Muscle of leg (tissue), 11 donors: Measurements from ENCODE around the gene SEMA3B. TPM values are rescaled to one million over a fixed set of nuclear protein-coding genes. Genes with fewer than 3 reads are reported as not detected.
A peak's percentile ranks its signal among the peaks of the same experiment; 100 is the strongest.
"Not testable (repeated sequence)": the region's sequence is repeated elsewhere in the genome, so short reads cannot be mapped to it uniquely, and the experiment has no call there.

ENCODE experiments used
- DNase-seq: peaks from one replicate; pipeline ENCODE4 v3.0.0; 2013
- H3K27ac ChIP-seq: one replicate; pipeline ENCODE4 v1.5.1; 2013; ENCODE audit warnings: mild to moderate bottlenecking, low read length, control low read depth
- H3K27me3 ChIP-seq: one replicate; pipeline ENCODE4 v1.6.1; 2013; ENCODE audit warnings: low read length; ENCODE audit not compliant: control insufficient read depth, insufficient read depth
- H3K36me3 ChIP-seq: one replicate; pipeline ENCODE4 v1.6.1; 2013; ENCODE audit warnings: low read length; ENCODE audit not compliant: control insufficient read depth, insufficient read depth
- H3K4me1 ChIP-seq: one replicate; pipeline ENCODE4 v1.6.1; 2013; ENCODE audit warnings: low read length; ENCODE audit not compliant: control insufficient read depth, insufficient read depth
- H3K4me3 ChIP-seq: one replicate; pipeline ENCODE4 v1.5.1; 2013; ENCODE audit warnings: low read length, control low read depth
- H3K9me3 ChIP-seq: replicated peaks from 2 replicates; pipeline ENCODE4 v1.6.1; 2013; ENCODE audit warnings: low read depth, low read length; ENCODE audit not compliant: control insufficient read depth
- WGBS: methylation state at CpG from one replicate; pipeline ENCODE4 v1.1.5; 2013; ENCODE audit warnings: missing lambda C conversion rate; ENCODE audit not compliant: insufficient coverage; 5-methylcytosine and 5-hydroxymethylcytosine counted together
- polyA plus RNA-seq, 8 donors: library from polyadenylated mRNA; unstranded; fragments of 120-200 nt; gene quantifications; one replicate each; pipeline versions ENCODE4 v1.2.1 to v1.2.3, GENCODE V29; 2013; ENCODE audit warnings: inconsistent platforms in 1 of 8, low replicate concordance in 1 of 8; ENCODE audit not compliant: insufficient read length in 8 of 8, insufficient read depth in 1 of 8
- total RNA-seq: library from RNA; stranded (reverse); fragments of 120-200 nt; gene quantifications from one replicate; pipeline ENCODE4 v1.2.4, GENCODE V29; 2013

SEMA3B gene
- total and polyA plus RNA-seq, 9 donors = 31.8 to 53.7 (median 40.5) TPM

DNA sequence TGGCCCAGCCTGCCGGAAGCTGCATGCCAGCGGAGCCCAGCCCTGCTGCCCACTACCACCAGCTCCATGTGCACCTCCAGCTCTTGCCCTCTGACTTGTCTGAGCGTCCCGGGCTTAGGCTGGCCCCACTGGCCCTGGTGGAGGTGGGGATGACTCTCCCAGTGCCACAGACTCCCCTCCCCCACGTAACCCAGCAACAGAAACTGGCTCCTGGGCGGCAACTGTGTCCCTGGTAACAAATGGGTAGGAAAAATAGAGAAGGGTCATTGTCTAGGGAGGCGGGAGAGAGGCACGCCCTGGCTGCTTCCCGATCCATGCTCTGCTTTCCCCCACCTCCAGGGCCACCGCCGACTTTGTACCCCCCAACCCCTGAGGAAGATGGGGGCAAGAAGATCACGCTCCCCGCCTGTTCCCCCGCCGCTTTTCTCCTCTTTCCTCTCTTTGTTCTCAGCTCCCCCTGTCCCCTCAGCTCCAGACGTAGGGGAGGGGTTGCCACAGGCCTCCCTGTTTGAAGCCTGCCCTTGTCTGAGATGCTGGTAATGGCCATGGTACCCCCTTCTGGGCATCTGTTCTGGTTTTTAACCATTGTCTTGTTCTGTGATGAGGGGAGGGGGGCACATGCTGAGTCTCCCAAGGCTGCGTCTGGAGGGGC is 10.8 kb upstream of the SEMA3B start:
- WGBS = no CpG with 5 or more reads among the region's 17 CpGs

DNA sequence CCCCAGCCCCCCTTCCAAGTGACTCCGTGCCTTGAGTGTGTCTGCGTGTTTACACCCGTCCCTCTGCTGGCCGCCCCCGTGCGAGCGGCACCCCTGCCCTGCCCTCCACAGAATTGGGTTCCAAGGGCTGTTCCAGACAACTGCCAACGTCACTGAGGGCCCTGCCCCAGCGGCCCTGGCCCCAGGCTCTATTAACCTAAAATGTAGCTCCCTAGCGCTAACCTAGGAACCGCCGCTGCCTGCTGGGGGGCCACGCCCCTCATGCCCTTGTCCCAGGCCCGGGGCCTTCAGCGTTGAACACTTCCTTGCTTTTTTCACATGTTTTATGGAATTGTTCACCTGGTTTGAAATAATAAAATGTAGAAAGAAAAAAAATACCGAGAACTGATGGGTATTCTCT is 10.0 kb upstream of the SEMA3B start:
- H3K4me1 ChIP-seq = peaks cover 76% of the 10 kb centered on the region
- H3K36me3 ChIP-seq = peaks cover 58% of the 10 kb centered on the region
- peak overlapping the region; percentile 99 for H3K27ac ChIP-seq
- no peak for DNase-seq
- H3K4me3 ChIP-seq = no peak overlapping the region
- WGBS = 75% methylated on average over 9 of the region's 16 CpGs
- H3K27me3 ChIP-seq = no peaks in the 10 kb centered on the region
- H3K9me3 ChIP-seq = no peaks in the 10 kb centered on the region

More for the DNA sequence above, 10.8 kb upstream of the SEMA3B start:
- H3K4me1 ChIP-seq = peaks cover 73% of the 10 kb centered on the region
- H3K4me3 ChIP-seq = no peak overlapping the region
- no peaks in the 10 kb centered on the region for H3K27me3 ChIP-seq
- H3K36me3 ChIP-seq = peaks cover 65% of the 10 kb centered on the region
- H3K9me3 ChIP-seq = no peaks in the 10 kb centered on the region
- DNase-seq = no peak
- peak overlapping the region; percentile 99 for H3K27ac ChIP-seq

DNA sequence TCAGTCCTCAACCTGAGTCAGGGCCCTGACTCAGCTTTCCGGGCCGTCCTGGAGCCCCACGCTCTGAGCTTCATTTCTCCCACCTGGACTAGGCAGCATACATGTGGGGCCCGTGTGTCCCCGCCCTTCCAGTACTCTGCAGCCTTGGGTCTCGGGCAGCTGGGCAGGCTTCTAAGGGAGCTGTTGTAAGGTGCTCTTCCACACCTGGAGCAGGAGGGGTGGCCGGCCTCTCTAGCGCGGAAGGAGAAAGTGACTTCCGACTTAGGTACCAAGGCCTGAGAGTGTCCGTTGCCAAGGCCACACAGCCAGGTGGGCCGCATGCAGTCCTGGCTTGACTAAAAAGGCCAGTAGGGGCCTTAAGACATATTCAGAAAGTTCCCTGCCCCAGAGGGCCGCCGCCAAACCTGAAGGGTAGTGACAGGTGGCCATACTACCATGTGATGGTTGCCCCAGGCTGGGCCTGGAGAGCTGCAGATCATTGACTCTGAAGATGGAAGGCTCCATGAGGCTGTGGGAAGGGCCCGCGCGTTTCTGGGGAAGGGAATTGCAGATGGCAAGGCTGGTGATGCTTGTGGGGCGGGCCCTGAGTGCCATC is 9.4 kb upstream of the SEMA3B start:
- peak; percentile 70 for DNase-seq
- Histone ChIP-seq H3K9me3 (no peaks in the 10 kb centered on the region), H3K27ac (peak overlapping the region; percentile 99), H3K36me3 (peaks cover 53% of the 10 kb centered on the region), H3K4me3 (peak overlapping the region; percentile 10), H3K4me1 (peaks cover 77% of the 10 kb centered on the region), H3K27me3 (no peaks in the 10 kb centered on the region)
- 58% methylated on average over 18 of the region's 18 CpGs for WGBS

DNA sequence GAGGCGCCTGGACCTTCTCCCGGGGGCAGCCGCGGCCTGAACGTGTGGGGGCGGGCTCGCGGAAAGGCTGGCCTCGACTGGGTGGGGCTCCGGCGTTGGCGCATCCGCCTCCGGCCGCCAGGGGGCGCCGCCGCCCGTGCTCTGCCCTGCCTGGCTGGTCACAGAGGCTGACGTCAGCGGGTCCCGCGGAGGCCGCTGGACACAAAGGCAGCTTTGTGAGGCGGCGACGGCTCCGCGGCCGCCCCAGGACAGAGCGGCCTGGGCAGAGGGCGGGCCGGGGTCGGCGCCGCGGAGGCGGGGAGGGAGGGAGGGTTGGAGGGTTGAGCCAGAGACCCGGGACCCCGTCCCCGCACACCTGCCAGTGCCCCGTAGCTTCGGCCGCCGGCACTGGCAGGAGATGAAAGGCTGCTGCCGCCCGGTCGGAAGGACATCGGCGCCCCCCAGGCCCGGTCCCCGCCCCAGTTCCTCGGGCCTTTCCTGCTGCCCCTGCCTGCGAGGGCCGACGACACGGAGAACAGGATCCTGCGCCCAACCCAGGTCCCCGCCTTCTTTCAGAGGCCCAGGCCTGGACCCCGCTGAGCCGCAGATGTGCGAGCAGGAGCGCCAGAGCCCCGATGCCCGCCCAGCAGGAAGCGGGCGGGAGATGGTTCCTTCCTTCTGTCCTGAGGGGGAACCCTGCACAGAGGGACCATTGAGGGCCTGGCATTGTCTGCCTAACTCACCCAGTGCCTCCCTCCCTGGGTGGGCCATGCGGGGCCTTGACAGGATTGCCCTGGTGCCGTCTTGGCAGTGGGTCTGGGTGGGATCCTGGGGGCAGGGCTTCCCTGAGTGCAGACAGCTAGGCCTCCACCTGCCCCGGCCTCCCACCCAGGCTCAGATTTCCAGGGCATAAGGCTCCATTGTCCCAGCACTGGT is 8.7 kb upstream of the SEMA3B start:
- Histone ChIP-seq H3K4me1 (peaks cover 77% of the 10 kb centered on the region), H3K9me3 (no peaks in the 10 kb centered on the region), H3K4me3 (peak overlapping the region; percentile 68), H3K27ac (peak overlapping the region; percentile 99), H3K27me3 (no peaks in the 10 kb centered on the region), H3K36me3 (peaks cover 46% of the 10 kb centered on the region)
- WGBS = under 1% methylated on average over 62 of the region's 70 CpGs
- DNase-seq = peak; percentile 97

DNA sequence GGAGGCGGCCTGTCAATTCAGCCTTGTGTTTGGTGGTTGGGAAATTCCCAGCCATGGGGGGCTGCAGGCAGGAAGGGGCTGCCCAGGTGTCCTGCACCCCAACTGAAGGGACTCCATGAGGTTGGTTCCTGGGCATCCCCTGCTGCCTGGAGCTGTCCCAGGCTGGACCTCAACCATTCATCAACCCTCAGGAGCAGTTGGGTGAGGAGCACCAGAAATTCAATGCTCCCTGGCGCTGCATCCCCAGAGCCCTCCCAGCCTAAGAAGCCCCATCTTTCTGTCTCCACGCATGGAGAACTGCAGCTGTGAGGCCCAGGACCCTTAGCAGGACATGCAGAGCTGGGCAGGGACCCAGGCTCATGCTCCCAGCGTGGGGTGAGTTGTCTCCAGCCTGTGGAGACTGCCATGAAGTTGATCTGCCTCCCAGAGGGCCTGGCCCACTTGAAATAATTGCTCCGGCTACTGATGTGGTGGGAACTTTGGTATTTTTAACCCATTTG is 8.0 kb upstream of the SEMA3B start:
- peaks cover 83% of the 10 kb centered on the region for H3K4me1 ChIP-seq
- WGBS = 48% methylated on average over 3 of the region's 5 CpGs
- H3K36me3 ChIP-seq = peaks cover 39% of the 10 kb centered on the region
- DNase-seq = no peak
- H3K4me3 ChIP-seq = peak overlapping the region; percentile 68
- no peaks in the 10 kb centered on the region for H3K27me3 ChIP-seq
- H3K27ac ChIP-seq = peak overlapping the region; percentile 99
- H3K9me3 ChIP-seq = no peaks in the 10 kb centered on the region

DNA sequence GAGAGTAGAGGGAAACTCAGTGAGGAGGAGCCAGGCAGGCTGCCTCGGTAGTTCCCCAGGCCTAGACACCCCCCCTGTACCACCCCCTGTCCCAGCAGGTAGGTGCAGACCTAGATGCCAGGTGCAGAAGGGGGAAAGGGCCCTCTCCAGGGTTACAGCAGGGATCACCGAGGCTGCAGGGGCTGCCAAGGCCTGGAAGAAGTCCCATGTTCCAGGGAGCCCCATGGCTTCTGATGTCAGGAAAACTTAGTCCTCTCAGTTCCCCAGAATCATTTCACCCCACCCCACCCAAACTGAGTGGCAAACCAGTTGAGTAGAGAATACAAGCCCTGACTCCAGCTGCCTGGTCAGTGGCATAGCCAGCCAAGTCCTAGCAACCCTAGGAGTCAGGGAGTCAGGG is 7.4 kb upstream of the SEMA3B start:
- no peak for DNase-seq
- no CpG with 5 or more reads among the region's 2 CpGs for WGBS
- Histone ChIP-seq H3K4me1 (peaks cover 84% of the 10 kb centered on the region), H3K27me3 (no peaks in the 10 kb centered on the region), H3K36me3 (peaks cover 34% of the 10 kb centered on the region), H3K9me3 (no peaks in the 10 kb centered on the region), H3K27ac (peak overlapping the region; percentile 99), H3K4me3 (peak overlapping the region; percentile 68)

DNA sequence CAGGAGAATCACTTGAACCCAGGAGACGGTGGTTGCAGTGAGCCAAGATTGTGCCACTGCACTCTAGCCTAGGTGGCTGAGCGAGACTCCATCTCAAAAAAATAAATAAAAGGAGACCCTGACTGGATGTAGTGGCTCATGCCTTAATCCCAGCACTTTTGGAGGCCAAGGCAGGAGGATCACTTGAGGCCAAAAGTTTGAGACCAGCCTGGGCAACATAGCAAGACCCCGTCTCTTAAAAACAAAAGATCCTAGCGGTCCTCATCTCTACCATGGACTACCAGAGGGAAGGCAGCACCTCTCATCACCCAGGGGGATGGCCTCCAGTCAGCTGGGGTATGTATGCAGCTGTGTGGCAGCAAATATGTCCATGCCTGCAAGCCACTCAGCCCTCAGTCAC is 6.7 kb upstream of the SEMA3B start:
- Histone ChIP-seq H3K4me1 (peaks cover 91% of the 10 kb centered on the region), H3K36me3 (peaks cover 27% of the 10 kb centered on the region), H3K27ac (peak overlapping the region; percentile 99)
- H3K27me3 ChIP-seq, H3K4me3 ChIP-seq, DNase-seq, H3K9me3 ChIP-seq: not testable (repeated sequence)
- no CpG with 5 or more reads among the region's 4 CpGs for WGBS

DNA sequence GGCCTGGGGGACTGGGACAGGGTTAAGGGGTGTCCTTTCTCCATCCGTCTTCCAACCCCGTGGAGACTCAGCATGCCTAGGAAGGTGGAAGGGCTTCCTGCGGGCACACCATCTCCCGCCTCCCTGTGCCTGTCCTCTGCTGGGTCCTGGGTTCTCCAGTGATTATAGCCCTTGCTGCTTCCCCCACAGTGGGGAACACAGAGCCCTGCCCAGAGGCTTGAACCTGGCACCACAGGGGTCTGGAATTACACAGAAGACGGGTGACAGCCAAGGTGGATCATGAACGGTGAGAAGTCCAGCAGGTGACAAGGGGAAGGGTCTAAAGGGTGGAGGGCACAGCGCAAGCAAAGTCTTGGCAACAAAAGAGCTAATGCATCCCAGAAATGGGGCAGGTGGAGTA is 6.2 kb upstream of the SEMA3B start:
- Histone ChIP-seq H3K4me3 (no peak overlapping the region), H3K27me3 (no peaks in the 10 kb centered on the region), H3K4me1 (peaks cover 92% of the 10 kb centered on the region), H3K9me3 (no peaks in the 10 kb centered on the region), H3K36me3 (peaks cover 21% of the 10 kb centered on the region), H3K27ac (peak overlapping the region; percentile 61)
- no peak for DNase-seq
- WGBS = 64% methylated on average over 2 of the region's 7 CpGs

DNA sequence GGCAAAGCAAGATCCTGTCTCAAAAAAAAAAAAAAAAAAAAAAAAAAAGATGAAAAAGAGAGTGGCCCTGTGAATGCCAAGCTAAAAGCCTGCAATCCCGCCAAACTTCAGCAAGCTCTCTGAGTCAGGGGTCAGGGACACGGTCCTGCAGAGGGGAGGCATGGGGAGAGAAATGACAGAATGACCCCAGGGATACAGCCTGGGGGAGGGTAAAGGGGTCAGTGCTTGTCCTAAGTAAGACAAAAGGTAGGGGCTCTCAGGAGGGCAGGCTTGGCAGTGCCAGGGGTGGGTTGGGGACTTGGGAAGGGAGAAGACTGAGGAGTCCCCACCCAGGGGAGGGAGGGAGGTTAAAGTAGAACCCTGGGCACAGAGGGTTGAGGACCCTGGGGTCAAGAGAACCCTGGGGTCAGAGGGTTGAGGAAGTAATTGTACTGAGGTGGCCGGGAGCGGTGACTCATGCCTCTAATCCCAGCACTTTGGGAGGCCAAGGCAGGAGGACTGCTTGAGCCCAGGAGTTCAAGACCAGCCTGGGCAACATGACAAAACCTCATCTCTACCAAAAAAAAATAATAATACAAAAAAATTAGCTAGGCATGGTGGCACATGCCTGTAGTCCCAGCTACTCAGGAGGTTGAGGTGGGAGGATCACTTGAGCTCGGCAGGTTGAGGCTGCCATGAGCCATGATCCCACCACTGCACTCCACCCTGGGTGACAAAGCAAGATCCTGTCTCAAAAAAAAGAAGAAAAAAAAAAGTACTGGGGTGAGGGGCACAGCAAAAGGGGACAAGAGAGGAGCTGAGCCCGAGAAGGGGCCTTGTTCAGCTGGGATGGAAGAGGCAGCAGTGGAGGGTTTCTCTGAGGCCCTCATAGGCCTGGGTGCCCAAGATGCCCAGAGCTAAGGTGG is 5.2 kb upstream of the SEMA3B start:
- no peak overlapping the region for H3K4me3 ChIP-seq
- H3K27ac ChIP-seq = peak overlapping the region; percentile 96
- H3K27me3 ChIP-seq = no peaks in the 10 kb centered on the region
- peaks cover 12% of the 10 kb centered on the region for H3K36me3 ChIP-seq
- H3K9me3 ChIP-seq = no peaks in the 10 kb centered on the region
- no peak for DNase-seq
- WGBS = 59% methylated on average over 3 of the region's 6 CpGs
- H3K4me1 ChIP-seq = peaks cover 94% of the 10 kb centered on the region
